Measurements from ENCODE around the gene JADE3. TPM values are rescaled to one million over a fixed set of nuclear protein-coding genes. Genes with fewer than 3 reads are reported as not detected.
"Not testable (repeated sequence)": the region's sequence is repeated elsewhere in the genome, so short reads cannot be mapped to it uniquely, and the experiment has no call there.

The JADE3 gene
- total RNA-seq, 1 donor from 2014 or later = 8.5 TPM

DNA sequence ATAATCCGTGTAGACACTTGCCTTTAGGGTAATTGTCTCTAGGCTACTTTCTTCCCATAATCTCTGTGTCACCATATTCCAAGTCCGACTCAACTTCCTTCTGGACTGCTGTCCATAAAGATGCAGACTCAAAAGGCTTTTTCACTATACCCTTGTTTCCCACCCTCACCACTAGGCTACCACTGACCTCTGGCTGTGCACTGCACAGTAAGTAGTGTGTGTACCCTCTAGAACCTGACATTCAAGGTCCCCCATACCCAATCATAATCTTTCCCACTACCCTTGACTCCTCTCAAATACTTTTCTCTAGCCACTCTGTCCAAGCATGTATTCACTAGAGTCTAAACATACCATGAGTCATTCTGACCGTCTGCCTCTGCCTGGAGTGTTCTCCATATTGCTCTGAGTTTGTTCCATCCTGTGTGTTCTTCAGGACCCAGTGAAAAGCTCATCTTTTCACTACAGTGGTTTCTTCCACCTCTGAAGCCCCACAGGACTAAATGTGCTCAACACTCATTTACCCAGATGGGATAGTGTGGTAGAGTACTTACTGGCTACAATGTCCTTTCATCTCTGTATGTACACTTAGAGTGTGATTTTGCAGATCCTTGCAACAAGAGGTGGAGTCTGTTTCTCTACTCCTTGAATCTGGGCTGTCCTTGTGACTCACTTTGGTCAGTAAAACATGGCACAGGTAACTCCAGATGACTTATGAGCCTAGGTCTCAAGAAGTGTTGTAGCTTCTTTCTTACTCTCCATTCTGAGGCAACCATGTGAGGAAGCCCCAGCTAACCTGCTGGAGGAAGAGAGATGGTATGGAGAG lies 17.4 kb downstream of the JADE3 start:
- DNase-seq (ENCODE audit: low spot score) = no peak
- ATAC-seq = no peak

DNA sequence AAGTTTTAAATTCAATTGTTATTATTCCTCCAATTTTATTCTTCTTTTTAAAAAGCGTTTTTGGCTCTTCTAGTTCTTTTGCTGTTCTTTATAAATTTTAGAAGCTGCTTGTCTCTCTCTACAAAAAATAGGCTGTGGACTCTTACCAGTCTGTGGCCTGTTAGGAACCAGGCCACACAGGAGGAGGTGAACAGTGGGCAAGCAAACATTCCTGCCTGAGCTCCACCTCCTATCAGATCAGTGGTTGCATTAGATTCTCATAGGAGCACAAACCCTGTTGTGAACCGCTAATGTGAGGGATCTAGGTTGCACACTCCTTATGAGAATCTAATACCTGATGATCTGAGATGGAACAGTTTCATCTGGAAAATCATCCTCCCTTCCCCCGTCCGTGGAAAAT lies 23.1 kb downstream of the JADE3 start:
- peak; percentile 44 for DNase-seq (ENCODE audit: low spot score)
- ATAC-seq = peak; percentile 94

- ATAC-seq = no peak
- DNase-seq (ENCODE audit: low spot score) = no peak
Measured at GRCh38 chrX:46938589-46938988, 26.4 kb downstream of the JADE3 start.

GRCh38 chrX:46941341-46941740 lies 29.1 kb downstream of the JADE3 start:
- DNase-seq (ENCODE audit: low spot score) = no peak
- ATAC-seq = no peak

GRCh38 chrX:46953137-46953527 lies 40.9 kb downstream of the JADE3 start:
- no peak for ATAC-seq
- no peak for DNase-seq (ENCODE audit: low spot score)

- DNase-seq (ENCODE audit: low spot score) (peak; percentile 54), ATAC-seq (peak; percentile 88)
Measured at GRCh38 chrX:46953597-46953996, 41.4 kb downstream of the JADE3 start.

DNA sequence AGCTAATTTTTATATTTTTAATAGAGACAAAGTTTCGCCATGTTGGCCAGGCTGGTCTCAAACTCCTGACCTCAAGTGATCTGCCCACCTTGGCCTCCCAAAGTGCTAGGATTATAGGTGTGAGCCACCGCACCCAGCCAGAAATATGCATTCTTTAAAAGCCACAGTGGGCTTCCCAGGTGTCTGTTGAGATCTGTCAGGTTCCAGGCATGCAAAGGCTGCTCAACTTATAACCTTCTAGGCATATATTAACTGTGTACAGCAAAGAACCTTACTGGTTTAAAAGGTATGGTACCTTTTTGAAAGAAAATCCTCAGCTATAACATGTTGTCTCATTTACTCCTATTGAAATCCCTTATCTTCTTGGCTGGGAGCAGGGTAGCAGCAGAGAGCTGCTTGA lies 42.5 kb downstream of the JADE3 start:
- DNase-seq (ENCODE audit: low spot score) (no peak), ATAC-seq (no peak)

GRCh38 chrX:46956589-46956988 lies 44.4 kb downstream of the JADE3 start:
- not testable (repeated sequence) for DNase-seq (ENCODE audit: low spot score); ATAC-seq

DNA sequence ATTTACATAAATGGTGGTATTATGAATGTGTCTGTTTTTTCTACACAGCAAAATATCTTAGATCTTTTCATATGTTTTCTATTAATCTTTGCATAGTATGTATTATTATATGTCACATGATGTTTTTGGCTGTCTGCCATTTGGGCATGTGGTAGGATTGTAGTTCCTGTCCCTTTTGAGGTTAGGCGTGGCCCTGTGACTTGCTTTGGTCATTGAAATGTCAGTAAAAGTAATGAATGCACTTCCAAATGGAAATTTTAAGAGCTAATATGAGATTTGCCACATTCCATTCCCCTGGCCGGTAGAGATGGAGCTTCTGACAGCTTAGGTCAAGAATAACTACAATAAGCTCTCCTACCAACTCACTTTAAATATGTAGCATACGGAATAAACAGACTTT lies 45.1 kb downstream of the JADE3 start:
- no peak for DNase-seq (ENCODE audit: low spot score)
- no peak for ATAC-seq

GRCh38 chrX:46959101-46959500 lies 46.9 kb downstream of the JADE3 start:
- ATAC-seq (peak; percentile 74), DNase-seq (ENCODE audit: low spot score) (peak; percentile 63)

- ATAC-seq = peak; percentile 73
- no peak for DNase-seq (ENCODE audit: low spot score)
Measured at GRCh38 chrX:46959985-46960700, 47.9 kb downstream of the JADE3 start.

- no peak for ATAC-seq
- DNase-seq (ENCODE audit: low spot score) = no peak
Measured at GRCh38 chrX:46961097-46961496, 48.9 kb downstream of the JADE3 start.

GRCh38 chrX:46961574-46962283 lies 49.5 kb downstream of the JADE3 start:
- DNase-seq (ENCODE audit: low spot score) = no peak
- ATAC-seq = no peak

DNA sequence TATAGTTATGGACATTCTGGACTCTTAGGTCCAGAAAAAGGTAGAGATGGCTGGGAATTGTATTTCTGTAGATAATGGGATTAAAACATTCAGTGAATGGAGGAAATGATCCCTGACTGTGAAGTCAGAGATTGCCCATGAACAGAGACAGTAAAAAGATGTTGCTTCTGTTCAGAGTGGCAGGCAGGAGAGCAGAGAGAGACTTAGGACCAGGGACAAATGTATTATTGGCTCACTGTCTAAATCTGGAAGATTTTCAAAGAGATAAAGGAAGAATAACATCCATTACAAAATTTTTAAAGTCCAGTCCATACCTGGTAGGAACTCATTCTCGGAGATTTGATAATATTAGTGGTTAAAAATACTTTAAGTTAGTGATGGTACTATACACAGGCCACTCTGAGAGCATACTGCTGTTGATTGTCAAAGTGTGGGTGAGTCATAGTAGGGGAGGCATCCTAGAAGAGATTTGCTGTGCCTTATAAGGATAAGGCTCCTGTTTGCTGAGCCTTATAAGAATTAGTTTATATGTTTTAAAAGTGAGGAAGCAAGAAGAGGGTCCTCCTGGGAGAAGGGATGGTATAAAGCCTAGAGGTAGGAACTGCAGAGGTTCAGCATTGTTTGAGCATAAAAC lies 53.0 kb downstream of the JADE3 start:
- DNase-seq (ENCODE audit: low spot score) (no peak), ATAC-seq (peak; percentile 50)

- no peak for ATAC-seq
Measured at GRCh38 chrX:46967547-46967946, 55.3 kb downstream of the JADE3 start.

DNA sequence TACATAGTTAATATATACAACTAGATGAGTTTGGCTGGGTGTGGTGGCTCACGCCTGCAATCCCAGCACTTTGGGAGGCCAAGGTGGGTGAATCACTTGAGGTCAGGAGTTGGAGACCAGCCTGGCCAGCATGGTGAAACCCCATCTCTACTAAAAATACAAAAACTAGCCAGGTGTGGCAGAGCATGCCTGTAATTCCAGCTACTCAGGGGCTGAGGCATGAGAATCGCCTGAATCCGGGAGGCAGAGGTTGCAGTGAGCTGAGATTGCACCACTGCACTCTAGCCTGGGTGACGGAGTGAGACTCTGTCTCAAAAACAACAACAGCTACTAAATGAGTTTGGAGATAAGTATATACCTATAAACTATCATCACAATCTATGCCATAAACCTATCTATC lies 64.8 kb downstream of the JADE3 start:
- ATAC-seq; DNase-seq (ENCODE audit: low spot score): not testable (repeated sequence)

More at GRCh38 chrX:46967547-46967946, 55.3 kb downstream of the JADE3 start:
- DNase-seq (ENCODE audit: low spot score) = no peak

DNA sequence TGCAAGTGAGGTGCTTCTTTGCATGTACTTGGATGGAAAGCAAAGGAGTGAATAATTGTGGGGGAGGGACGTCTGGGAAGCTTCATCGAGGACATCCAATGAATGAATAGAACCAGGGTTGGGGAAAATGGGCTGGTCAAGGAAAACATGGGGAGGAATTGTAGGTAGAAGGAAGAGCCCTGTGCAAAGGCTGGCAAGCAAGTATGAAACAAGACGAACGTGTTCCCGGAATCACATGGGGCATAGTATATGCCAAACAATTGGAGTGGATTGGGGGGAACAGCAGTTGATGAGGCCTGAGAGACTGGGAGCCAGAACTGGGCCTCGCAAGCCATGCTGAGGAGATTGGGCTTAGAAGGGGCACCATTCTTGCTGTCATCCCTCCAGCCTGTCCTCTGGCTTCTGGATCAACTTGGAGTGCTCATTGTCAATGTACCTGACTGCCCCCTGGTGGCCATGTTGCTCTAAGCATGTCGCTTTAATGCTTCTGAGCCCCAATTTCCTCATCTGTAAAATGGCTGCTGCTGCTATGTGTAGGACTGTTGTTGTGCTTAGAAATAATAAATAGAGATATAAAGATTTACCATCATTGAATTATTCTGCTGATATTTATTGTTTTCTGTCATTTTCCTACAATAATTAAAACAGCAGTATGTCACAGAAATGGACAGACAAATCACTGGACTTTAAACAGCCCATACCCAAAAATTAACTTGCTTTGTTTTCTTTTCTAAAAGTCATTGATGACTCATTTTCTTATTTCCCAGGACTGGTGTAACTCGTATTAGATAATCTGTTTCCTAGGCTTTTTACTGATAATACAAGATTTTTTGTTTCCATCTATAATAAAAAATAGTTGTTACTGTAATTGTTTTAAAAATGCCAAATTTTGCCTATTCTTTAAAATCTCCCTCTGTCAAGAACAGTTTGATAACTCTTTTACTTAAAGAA lies 66.4 kb downstream of the JADE3 start:
- ATAC-seq (peak; percentile 98), DNase-seq (ENCODE audit: low spot score) (peak; percentile 71)

- DNase-seq (ENCODE audit: low spot score) = no peak
- no peak for ATAC-seq
Measured at GRCh38 chrX:46984705-46985104, 72.5 kb downstream of the JADE3 start.

DNA sequence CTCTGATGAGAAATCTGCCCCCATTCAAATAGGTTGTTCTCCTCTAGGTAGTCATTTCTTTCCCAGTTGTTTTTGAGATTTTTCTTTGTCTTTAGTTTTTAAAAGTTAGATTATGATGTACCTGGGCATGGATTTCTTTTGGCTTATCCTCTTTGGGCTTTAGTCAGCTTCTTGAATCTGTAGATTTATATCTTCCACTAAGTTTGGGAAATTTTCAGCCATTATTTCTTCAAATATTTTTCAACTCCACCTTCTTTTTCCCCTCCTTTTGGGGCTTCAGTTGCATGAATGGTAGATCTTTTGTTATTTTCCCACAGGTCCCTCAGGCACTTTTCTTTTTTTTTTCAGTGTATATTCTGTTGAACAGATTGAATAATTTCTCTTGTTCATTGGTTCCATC lies 77.3 kb downstream of the JADE3 start:
- ATAC-seq = no peak
- no peak for DNase-seq (ENCODE audit: low spot score)

DNA sequence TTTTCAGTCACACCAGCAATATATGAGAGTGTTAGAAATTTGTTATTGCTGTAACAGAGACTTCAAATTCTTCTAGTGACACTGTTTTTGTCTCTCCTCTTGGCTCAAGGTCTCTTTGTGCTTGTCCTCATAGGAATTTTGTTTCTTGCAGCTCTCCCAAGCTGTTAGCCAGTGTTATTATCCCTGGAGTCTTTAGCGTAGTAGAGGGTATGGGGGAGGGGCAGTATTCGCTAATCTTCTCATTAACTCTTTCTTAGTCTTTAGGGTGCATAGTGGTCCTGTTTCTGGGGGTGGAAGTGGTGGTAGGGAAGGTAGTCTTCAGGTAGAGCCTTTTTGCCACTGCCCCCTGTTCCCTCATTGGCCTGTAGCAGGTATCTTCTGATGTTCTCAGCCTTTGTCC lies 79.4 kb downstream of the JADE3 start:
- no peak for DNase-seq (ENCODE audit: low spot score)
- no peak for ATAC-seq

Measured in left lobe of liver (tissue), 2 donors.